Body of pancreas (tissue), 4 donors: ENCODE measurements around the gene DAP3.

ENCODE experiments used
- POLR2A ChIP-seq, 3 donors: fragments of 450-650 bp; IDR thresholded peaks; one replicate each; pipeline ENCODE4 v1.6.1; 2016; ENCODE audit warnings: antibody characterized with exemption in 3 of 3, mild to moderate bottlenecking in 2 of 3
- TF ChIP-seq, protein P1 (sequence below), 7 experiments: fragments of 450-650 bp in 4 of 7; fragments of 200-600 bp in 3 of 7; sonication (generic) in 3 of 7; IDR thresholded peaks; one replicate each; pipeline ENCODE4 v1.5.1; 2016 to 2019; ENCODE audit warnings: antibody characterized with exemption in 7 of 7

DNA sequence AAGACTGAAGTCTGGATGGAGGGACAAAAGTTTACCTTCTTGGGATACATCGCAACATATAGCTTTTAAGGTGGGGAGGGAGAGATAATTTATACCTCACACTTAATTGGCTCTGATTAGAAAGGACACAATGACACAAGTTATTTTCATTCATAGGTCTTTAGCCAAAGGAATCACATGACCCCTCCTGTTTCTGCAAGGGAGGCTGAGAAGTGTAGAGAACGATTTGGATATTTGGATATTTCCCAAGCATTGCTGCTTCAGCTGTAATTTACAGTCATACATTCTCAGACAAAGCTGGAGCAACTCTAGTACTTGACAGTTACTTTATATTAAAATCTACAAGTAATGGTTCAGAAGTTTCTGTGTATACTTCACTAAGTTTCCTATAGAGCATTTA is 24.2 kb downstream of the DAP3 start:
- no peak for TF ChIP-seq POLR2A (IDR thresholded peaks at IDR 0.05)
- TF ChIP-seq, protein P1, sequence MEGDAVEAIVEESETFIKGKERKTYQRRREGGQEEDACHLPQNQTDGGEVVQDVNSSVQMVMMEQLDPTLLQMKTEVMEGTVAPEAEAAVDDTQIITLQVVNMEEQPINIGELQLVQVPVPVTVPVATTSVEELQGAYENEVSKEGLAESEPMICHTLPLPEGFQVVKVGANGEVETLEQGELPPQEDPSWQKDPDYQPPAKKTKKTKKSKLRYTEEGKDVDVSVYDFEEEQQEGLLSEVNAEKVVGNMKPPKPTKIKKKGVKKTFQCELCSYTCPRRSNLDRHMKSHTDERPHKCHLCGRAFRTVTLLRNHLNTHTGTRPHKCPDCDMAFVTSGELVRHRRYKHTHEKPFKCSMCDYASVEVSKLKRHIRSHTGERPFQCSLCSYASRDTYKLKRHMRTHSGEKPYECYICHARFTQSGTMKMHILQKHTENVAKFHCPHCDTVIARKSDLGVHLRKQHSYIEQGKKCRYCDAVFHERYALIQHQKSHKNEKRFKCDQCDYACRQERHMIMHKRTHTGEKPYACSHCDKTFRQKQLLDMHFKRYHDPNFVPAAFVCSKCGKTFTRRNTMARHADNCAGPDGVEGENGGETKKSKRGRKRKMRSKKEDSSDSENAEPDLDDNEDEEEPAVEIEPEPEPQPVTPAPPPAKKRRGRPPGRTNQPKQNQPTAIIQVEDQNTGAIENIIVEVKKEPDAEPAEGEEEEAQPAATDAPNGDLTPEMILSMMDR (IDR thresholded peaks at IDR 0.05): no peak
